Left ventricle myocardium inferior (tissue), 1 donor: ENCODE results near the gene ATXN1. TPM values are rescaled to one million over a fixed set of nuclear protein-coding genes. Genes with fewer than 3 reads are reported as not detected.
A peak's percentile ranks its signal among the peaks of the same experiment; 100 is the strongest.

Experiments
- DNase-seq: peaks from one replicate; pipeline ENCODE4 v3.0.0-alpha.2; 2020
- H3K27ac ChIP-seq: fragments of 200-600 bp; replicated peaks from 2 replicates; pipeline ENCODE4 v1.8.0; 2021
- H3K27me3 ChIP-seq: fragments of 200-600 bp; 2 replicates; pipeline ENCODE4 v1.8.0; 2021; ENCODE audit warnings: low read depth
- H3K36me3 ChIP-seq: fragments of 200-600 bp; 2 replicates; pipeline ENCODE4 v1.8.0; 2021
- H3K4me1 ChIP-seq: fragments of 200-600 bp; 2 replicates; pipeline ENCODE4 v1.8.0; 2021
- H3K4me3 ChIP-seq: fragments of 200-600 bp; 2 replicates; pipeline ENCODE4 v1.8.0; 2021; ENCODE audit warnings: mild to moderate bottlenecking, moderate library complexity
- H3K9me3 ChIP-seq: fragments of 200-600 bp; replicated peaks from 2 replicates; pipeline ENCODE4 v1.8.0; 2021
- CTCF ChIP-seq: fragments of 200-600 bp; IDR thresholded peaks from 2 replicates; pipeline ENCODE4 v1.8.0; 2021; ENCODE audit warnings: antibody characterized with exemption, mild to moderate bottlenecking, borderline replicate concordance
- intact Hi-C: fragments of 100-400 bp; cut with micrococcal nuclease; formaldehyde crosslinking; loops from one replicate; pipeline ENCODE4 v1.11.0; 2022
- total RNA-seq: library from RNA; stranded (reverse); fragmentation: NEBNext Ultra II Directional; extraction: Animal tissue kit (Norgen Biotek cat#: 25700); gene quantifications from one replicate; pipeline ENCODE4 v1.2.1, GENCODE V29; 2021
- donor health status: DM: no; HTN: yes; CAD: no; lungs with severe emphysema.

ATXN1 gene
- total RNA-seq, 1 donor from 2014 or later: 41.5 TPM

- Histone ChIP-seq H3K4me1 (peaks cover 45% of the 10 kb centered on the region), H3K4me3 (no peak overlapping the region), H3K27ac (peak overlapping the region; percentile 9), H3K27me3 (no peaks in the 10 kb centered on the region), H3K36me3 (no peaks in the 10 kb centered on the region), H3K9me3 (no peaks in the 10 kb centered on the region)
- intact Hi-C loops: no loop called here
- TF ChIP-seq CTCF: no peak
- no peak for DNase-seq
Observed at GRCh38 chr6:16440636-16441212, 320.5 kb downstream of the ATXN1 start.

- H3K27ac ChIP-seq: peak overlapping the region; percentile 37
Observed at GRCh38 chr6:16438718-16439591, 322.3 kb downstream of the ATXN1 start.

GRCh38 chr6:16437984-16438383 lies 323.3 kb downstream of the ATXN1 start:
- Histone ChIP-seq H3K27ac (no peak overlapping the region), H3K27me3 (no peaks in the 10 kb centered on the region), H3K4me3 (no peak overlapping the region), H3K9me3 (no peaks in the 10 kb centered on the region), H3K4me1 (peaks cover 57% of the 10 kb centered on the region), H3K36me3 (no peaks in the 10 kb centered on the region)
- no peak for TF ChIP-seq CTCF
- no peak for DNase-seq
- intact Hi-C loops: no loop called here

More at GRCh38 chr6:16438718-16439591, 322.3 kb downstream of the ATXN1 start:
- intact Hi-C loops: no loop called here
- no peak for DNase-seq
- H3K36me3 ChIP-seq: no peaks in the 10 kb centered on the region
- no peak overlapping the region for H3K4me3 ChIP-seq
- no peak for TF ChIP-seq CTCF
- H3K9me3 ChIP-seq: no peaks in the 10 kb centered on the region
- H3K4me1 ChIP-seq: peaks cover 48% of the 10 kb centered on the region
- H3K27me3 ChIP-seq: no peaks in the 10 kb centered on the region

GRCh38 chr6:16437095-16437494 lies 324.2 kb downstream of the ATXN1 start:
- H3K27ac ChIP-seq: no peak overlapping the region
- TF ChIP-seq CTCF: no peak
- intact Hi-C loops: no loop called here
- no peak overlapping the region for H3K4me3 ChIP-seq
- no peaks in the 10 kb centered on the region for H3K36me3 ChIP-seq
- no peak for DNase-seq
- no peaks in the 10 kb centered on the region for H3K27me3 ChIP-seq
- H3K9me3 ChIP-seq: no peaks in the 10 kb centered on the region
- H3K4me1 ChIP-seq: peaks cover 66% of the 10 kb centered on the region

DNA sequence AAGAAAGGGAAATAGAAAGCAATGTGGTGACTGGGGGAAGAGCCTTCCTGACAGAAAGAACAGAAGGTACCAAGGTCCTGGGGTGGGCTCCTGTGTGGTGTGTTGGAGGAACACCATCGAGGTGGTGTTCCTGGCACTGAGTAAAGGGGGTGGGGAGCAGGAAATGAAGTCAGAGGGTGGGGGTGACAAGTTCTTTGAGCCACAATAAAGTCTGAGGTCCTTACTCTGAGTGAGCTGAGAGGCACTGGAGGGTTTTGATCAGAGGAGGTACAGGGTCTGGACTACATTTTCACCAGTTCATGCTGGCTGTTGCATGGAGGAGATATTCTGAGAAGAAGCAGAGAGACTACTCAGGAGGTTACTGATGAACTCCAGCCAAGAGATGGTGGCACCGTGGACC lies 324.7 kb downstream of the ATXN1 start:
- no peak overlapping the region for H3K27ac ChIP-seq
- no peak for TF ChIP-seq CTCF
- no peak overlapping the region for H3K4me3 ChIP-seq
- no peaks in the 10 kb centered on the region for H3K9me3 ChIP-seq
- intact Hi-C loops: no loop called here
- no peak for DNase-seq
- H3K27me3 ChIP-seq: no peaks in the 10 kb centered on the region
- no peaks in the 10 kb centered on the region for H3K36me3 ChIP-seq
- H3K4me1 ChIP-seq: peaks cover 69% of the 10 kb centered on the region
